Esophagus squamous epithelium (tissue), 5 donors: ENCODE measurements around the gene ACTG1. TPM values are rescaled to one million over a fixed set of nuclear protein-coding genes. Genes with fewer than 3 reads are reported as not detected.

Experiments used
- DNase-seq: peaks from one replicate; lab custom pipeline; 2025; lab: John Stamatoyannopoulos, UW
- H3K27ac ChIP-seq, 4 donors: fragments of 200-600 bp; sonication (generic); one replicate each; pipeline ENCODE4 v1.5.1; 2016 to 2019; ENCODE audit warnings: mild to moderate bottlenecking in 1 of 4
- H3K27me3 ChIP-seq, 4 donors: fragments of 200-600 bp; sonication (generic); 1 replicate in 3 of 4; 2 replicates in 1 of 4; pipeline versions ENCODE4 v1.5.1 to v1.6.0; 2017 to 2021; ENCODE audit warnings: antibody characterized with exemption in 1 of 4
- H3K36me3 ChIP-seq, 3 donors: fragments of 200-600 bp; sonication (generic); one replicate each; pipeline ENCODE4 v1.5.1; 2016 to 2019
- H3K4me1 ChIP-seq, 3 donors: fragments of 200-600 bp; sonication (generic); one replicate each; pipeline ENCODE4 v1.5.1; 2017 to 2019
- H3K4me3 ChIP-seq, 4 donors: fragments of 200-600 bp; sonication (generic); 1 replicate in 3 of 4; 2 replicates in 1 of 4; pipeline ENCODE4 v1.5.1; 2016 to 2019; ENCODE audit warnings: mild to moderate bottlenecking in 2 of 4, moderate library complexity in 1 of 4
- H3K9me3 ChIP-seq, 3 donors: fragments of 200-600 bp; sonication (generic); one replicate each; pipeline ENCODE4 v1.5.1; 2016 to 2019
- CTCF ChIP-seq, 6 experiments: fragments of 450-650 bp in 4 of 6; fragments of 200-600 bp in 2 of 6; sonication (generic) in 2 of 6; IDR thresholded peaks; one replicate each; pipeline ENCODE4 v1.5.1; 2016 to 2019; ENCODE audit warnings: antibody characterized with exemption in 6 of 6, mild to moderate bottlenecking in 4 of 6, moderate library complexity in 4 of 6
- POLR2A ChIP-seq, 4 donors: fragments of 450-650 bp; IDR thresholded peaks; one replicate each; pipeline ENCODE4 v1.6.1; 2017; ENCODE audit warnings: antibody characterized with exemption in 4 of 4, mild to moderate bottlenecking in 4 of 4, moderate library complexity in 3 of 4
- WGBS, 2 donors: methylation state at CpG; one replicate each; pipeline ENCODE4 v1.1.5; 2018; 5-methylcytosine and 5-hydroxymethylcytosine counted together
- intact Hi-C: fragments of 100-400 bp; cut with DNase I; formaldehyde crosslinking; loops from one replicate; pipeline ENCODE4 v1.15.0; 2022
- total RNA-seq, 4 donors: library from RNA; depleted of rRNA; stranded (reverse); fragments of >200 nt; gene quantifications; one replicate each; pipeline ENCODE4 v1.1.0, GENCODE V29; 2016
- donor health status: DM: yes; HTN: yes; CAD: no.

Gene ACTG1
- total RNA-seq, 4 donors from 2014 or later, result 3,349 to 6,664 (median 4,433) TPM

GRCh38 chr17:81493198-81494038 is 19.2 kb downstream of the ACTG1 start:
- no peak for DNase-seq
- 0 to 72% methylated on average over 1 to 4 of the region's 16 CpGs for WGBS, 2 donors
- Histone ChIP-seq H3K27ac (no peak overlapping the region), H3K36me3 (no peaks in the 10 kb centered on the region), H3K27me3 (peaks cover 0 to 32% (median 0%) of the 10 kb centered on the region in 4 donors), H3K4me3 (no peak overlapping the region), H3K4me1 (peaks cover 0 to 9% (median 2%) of the 10 kb centered on the region in 3 donors), H3K9me3 (no peaks in the 10 kb centered on the region)
- TF ChIP-seq POLR2A (IDR thresholded peaks at IDR 0.05) (no peak), CTCF (IDR thresholded peaks at IDR 0.05) (no peak)
- intact Hi-C loops, result no loop called here

GRCh38 chr17:81492706-81493105 is 19.9 kb downstream of the ACTG1 start:
- no peak overlapping the region for H3K27ac ChIP-seq
- DNase-seq, result no peak
- TF ChIP-seq CTCF (IDR thresholded peaks at IDR 0.05), result no peak
- TF ChIP-seq POLR2A (IDR thresholded peaks at IDR 0.05), result no peak
- H3K9me3 ChIP-seq, result no peaks in the 10 kb centered on the region
- intact Hi-C loops, result no loop called here
- peaks cover 0 to 34% (median 0%) of the 10 kb centered on the region in 4 donors for H3K27me3 ChIP-seq
- 84% methylated on average over 9 of the region's 9 CpGs for WGBS, 2 donors
- no peak overlapping the region for H3K4me3 ChIP-seq
- peaks cover 5 to 16% (median 6%) of the 10 kb centered on the region in 3 donors for H3K4me1 ChIP-seq
- H3K36me3 ChIP-seq, result no peaks in the 10 kb centered on the region

- TF ChIP-seq POLR2A (IDR thresholded peaks at IDR 0.05) (no peak), CTCF (IDR thresholded peaks at IDR 0.05) (no peak)
- H3K4me1 ChIP-seq, result peaks cover 8 to 21% (median 11%) of the 10 kb centered on the region in 3 donors
- peaks cover 0 to 34% (median 0%) of the 10 kb centered on the region in 4 donors for H3K27me3 ChIP-seq
- H3K9me3 ChIP-seq, result no peaks in the 10 kb centered on the region
- no peak overlapping the region for H3K27ac ChIP-seq
- no peaks in the 10 kb centered on the region for H3K36me3 ChIP-seq
- DNase-seq, result no peak
- intact Hi-C loops, result no loop called here
- no peak overlapping the region for H3K4me3 ChIP-seq
- 59 to 72% methylated on average over 11 to 16 of the region's 18 CpGs for WGBS, 2 donors
Observed at GRCh38 chr17:81492202-81492601, 20.4 kb downstream of the ACTG1 start.

- WGBS, 2 donors, result 10% methylated on average over 3 of the region's 5 CpGs; no CpG with 5 or more reads in 1 of the 2 donors
- no peaks in the 10 kb centered on the region for H3K9me3 ChIP-seq
- no peaks in the 10 kb centered on the region for H3K36me3 ChIP-seq
- peaks cover 8 to 24% (median 11%) of the 10 kb centered on the region in 3 donors for H3K4me1 ChIP-seq
- TF ChIP-seq CTCF (IDR thresholded peaks at IDR 0.05) (no peak), POLR2A (IDR thresholded peaks at IDR 0.05) (no peak)
- H3K4me3 ChIP-seq, result no peak overlapping the region
- H3K27ac ChIP-seq, result no peak overlapping the region
- DNase-seq, result no peak
- intact Hi-C loops, result no loop called here
- peaks cover 0 to 34% (median 0%) of the 10 kb centered on the region in 4 donors for H3K27me3 ChIP-seq
Observed at GRCh38 chr17:81491761-81492160, 20.8 kb downstream of the ACTG1 start.

- no peak for DNase-seq
- TF ChIP-seq CTCF (IDR thresholded peaks at IDR 0.05) (no peak), POLR2A (IDR thresholded peaks at IDR 0.05) (no peak)
Observed at GRCh38 chr17:81491181-81491581, 21.4 kb downstream of the ACTG1 start.

More at GRCh38 chr17:81491181-81491581, 21.4 kb downstream of the ACTG1 start:
- Histone ChIP-seq H3K27me3 (peaks cover 0 to 34% (median 0%) of the 10 kb centered on the region in 4 donors), H3K4me3 (no peak overlapping the region), H3K27ac (no peak overlapping the region), H3K9me3 (no peaks in the 10 kb centered on the region), H3K36me3 (no peaks in the 10 kb centered on the region), H3K4me1 (peaks cover 8 to 24% (median 11%) of the 10 kb centered on the region in 3 donors)
- intact Hi-C loops, result no loop called here
- 31 to 33% methylated on average over 4 to 5 of the region's 5 CpGs for WGBS, 2 donors
